Forelimb muscle (tissue), 1 donor: ENCODE measurements around the gene SQOR. TPM values are rescaled to one million over a fixed set of nuclear protein-coding genes. Genes with fewer than 3 reads are reported as not detected.

ENCODE experiments used
- DNase-seq: peaks from one replicate; pipeline ENCODE4 v3.0.0-alpha.2; 2013; ENCODE audit warnings: low read depth
- polyA plus RNA-seq: library from polyadenylated mRNA; unstranded; fragments of 120-200 nt; gene quantifications from one replicate; pipeline ENCODE4 v1.2.1, GENCODE V29; 2013; ENCODE audit not compliant: insufficient read length

SQOR gene
- polyA plus RNA-seq, 1 donor, result 2.3 TPM

DNA sequence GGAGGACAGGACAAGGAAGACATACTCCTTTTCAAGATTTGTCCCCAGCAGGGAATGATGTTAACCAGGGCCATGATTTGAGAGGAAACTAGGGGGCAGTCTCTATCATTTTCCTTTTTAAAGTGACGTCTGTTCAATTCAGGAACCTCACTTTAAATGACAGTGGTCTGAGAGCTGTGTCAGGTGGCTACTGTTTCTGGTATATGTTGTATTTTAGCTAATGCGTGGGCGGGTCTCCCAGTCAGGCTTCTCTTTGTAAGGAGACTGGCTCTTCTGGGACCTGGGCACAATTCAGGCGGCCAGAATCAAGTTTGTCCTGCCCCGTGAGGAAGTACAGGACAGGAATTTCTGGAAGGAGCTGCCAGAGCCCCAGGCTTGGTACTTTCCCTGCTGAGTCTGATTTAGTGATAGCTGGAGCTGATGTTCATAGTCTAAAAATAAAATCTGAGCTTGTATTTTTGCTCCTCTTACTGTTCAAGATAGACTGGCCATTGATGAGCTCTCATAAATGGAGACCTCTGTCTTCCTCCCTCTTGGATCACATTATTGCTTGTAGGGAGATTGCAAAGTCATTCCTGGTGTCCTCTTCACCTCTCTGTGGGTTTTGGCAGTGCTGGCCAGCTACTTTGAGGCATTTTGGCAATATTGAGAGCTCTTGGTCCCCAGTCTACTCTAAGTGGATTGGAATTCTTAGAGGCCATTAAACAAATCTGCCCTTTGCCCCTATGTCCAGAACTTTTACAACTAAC lies 25.6 kb downstream of the SQOR start:
- DNase-seq, result no peak

DNA sequence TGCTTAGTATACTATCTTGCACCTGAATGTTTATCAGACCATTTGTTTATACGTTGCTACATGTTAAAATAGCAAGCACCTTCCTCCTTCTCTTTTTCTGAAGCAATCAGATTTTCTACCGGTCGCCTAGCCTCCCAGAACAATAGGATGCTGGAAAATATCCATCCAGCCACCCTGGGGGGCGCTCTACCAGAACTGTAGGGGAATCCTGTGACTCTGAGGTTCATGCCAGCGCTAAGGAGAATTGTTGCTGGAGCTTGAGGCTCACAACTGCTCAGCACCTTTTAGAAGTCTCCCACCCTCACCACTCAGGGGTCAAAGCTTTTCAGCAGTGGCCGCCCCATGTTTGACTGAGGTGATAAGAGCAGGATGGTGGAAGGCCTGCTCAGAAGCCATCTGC lies 27.5 kb downstream of the SQOR start:
- DNase-seq, result no peak

DNA sequence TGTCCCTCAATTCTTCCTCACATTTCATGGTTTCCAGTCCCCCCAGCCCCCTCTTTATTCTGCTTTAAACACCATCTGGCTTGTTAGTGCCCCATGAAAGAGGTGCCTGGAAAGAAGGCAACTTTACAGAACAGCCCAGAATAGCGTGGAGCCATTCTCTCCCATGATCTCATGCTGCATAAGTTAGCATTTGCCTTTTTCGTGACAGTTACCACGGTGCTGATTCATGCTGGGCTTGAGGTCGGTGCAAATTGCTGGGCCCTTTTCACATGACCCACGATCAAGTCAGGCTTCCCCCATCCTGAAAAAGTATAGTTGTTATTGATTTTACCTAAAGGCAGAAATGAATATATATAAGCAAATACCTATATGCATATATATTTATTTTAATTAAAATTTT lies 29.6 kb downstream of the SQOR start:
- DNase-seq, result no peak

DNA sequence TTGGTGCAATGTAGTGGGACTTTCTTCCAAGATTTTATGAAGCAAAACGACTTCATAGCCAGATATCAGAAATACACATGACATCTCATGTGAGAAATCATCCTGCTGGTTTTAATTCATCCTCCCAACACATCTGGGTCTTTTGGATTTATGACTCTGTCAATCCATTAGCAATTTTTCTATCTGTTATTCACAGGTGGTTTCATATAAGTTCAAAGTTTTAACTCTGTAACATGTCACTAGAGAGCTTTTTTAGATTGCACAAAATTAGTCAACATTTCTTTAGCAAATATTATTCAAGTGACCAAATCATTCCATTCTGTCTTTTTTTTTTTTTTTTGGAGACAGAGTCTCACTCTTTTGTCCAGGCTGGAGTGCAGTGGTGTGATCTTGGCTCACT lies 30.4 kb downstream of the SQOR start:
- no peak for DNase-seq

DNA sequence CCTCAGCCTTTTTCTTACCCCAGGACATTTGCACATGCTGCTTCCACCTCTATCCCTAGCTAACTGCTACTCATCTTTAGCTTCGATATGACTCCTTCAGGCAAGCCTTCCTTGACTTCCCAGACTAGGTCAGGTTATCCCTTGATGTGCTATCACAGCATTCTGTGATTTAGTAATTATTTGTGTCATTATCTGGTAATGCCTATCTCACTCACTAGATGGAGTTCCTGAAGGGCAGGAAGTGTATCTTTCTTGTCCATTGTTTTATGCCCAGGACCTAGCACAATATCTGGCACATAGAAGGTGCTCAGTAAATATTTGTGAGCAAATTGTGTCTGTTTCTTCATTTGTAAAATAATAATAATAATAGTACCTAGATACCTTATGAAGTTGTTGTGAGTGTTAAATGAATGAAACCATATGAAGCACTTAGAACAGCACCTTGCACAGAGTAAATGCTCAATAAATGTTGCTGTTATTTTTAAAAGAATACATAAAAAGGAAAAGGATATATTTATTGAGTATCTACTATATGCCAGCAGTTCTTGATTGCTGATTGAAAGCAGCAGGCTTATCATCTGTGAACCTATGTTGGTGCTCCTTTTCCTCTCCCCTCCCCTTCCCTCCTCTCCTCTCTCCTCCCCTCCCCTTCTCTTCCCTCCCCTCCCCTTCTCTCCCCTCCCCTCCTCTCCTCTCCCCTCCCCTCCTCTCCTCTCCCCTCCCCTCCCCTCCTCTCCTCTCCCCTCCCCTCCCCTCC lies 31.5 kb downstream of the SQOR start:
- no peak for DNase-seq

DNA sequence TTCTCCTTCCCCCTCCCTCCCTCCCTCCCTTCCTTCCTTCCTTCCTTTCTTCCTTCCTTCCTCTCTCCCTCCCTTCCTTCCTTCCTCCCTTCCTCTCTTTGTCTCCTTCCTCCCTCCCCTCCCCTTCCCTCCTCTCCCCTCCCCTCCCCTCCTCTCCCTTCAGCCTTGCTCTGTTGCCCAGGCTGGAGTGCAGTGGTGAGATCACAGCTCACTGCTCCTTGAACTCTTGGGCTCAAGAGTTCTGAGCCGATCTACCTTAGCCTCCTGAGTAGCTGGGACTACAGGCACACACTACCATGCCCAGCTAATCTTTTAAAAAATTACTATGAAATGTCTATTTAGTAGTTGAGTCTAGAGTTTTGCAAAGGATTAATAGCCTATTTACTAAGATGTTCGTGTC lies 32.2 kb downstream of the SQOR start:
- DNase-seq, result no peak

DNA sequence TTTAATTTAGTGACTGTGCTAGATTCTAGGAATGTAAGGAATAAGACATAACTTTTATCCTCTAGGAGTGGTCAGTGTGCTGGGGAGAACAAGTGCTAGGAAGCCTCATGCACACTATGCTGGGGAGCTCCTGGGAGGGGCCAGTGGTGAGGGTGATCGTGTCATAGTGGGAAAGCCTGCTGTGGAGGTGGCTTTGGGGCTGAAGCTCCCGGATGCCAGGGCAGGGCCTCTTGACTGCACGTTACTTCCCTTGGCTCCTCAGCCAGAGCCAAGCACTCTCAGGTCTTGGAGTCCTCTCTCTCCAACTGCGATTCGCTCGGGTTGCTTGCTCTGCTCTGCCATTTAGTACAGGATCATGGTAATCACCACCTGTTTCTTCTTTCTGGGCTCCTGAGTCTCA lies 33.6 kb downstream of the SQOR start:
- DNase-seq, result no peak

DNA sequence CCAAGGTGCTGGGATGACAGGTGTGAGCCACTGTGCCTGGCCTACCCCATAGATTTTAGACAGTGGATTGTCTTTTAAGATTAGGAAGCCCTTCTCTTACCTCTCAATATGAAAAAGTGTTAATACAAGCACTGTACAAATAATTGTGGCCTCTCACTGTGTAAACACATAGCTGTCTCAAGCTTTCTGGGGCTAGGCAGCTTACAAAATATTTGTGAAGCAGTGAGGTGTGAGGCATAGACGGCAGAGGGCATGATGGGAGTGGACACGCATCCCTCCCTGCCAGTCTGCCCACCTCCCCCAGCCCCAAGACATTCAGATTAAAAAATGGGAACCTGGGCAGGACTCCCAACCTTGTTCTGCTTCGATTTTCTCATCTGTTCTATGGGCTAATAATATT lies 34.6 kb downstream of the SQOR start:
- DNase-seq, result no peak

DNA sequence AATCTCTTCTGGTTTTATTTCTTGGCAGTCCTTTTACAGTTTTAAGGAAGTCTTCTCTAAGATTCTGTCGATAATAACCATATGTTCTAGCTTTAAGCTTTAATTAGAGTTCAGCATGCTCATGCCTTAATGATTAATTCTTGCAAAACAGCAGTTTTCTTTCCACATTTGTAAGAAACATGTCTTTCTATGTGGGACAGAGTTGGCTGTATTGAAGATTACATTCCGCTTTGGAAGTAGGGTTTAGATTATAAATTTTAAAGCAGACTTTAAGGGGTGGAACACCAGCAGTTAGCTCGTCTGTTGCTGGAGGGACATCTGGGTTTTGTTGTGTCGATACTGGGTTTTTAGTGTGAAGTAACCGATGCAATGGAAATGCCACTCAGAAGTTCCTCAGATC lies 35.3 kb downstream of the SQOR start:
- no peak for DNase-seq

DNA sequence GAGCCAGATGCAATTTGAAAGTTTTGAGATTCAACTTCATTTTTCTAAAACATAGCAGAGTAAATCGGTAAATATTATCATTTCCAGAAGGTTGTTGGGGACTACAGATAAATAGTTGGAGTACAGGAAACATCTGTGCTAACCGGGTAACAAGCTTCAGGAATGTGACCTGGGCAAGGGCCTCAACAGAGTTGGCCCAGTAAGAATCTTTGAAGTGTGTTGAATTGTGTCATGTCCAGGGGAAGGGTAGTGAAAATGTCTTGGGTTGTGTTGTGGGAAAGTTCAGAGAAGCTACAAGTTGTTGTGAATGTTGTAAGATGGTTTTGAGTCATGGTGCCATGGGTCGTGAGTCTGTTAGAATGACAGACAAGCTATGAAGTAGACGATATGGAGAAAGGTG lies 35.7 kb downstream of the SQOR start:
- no peak for DNase-seq

DNA sequence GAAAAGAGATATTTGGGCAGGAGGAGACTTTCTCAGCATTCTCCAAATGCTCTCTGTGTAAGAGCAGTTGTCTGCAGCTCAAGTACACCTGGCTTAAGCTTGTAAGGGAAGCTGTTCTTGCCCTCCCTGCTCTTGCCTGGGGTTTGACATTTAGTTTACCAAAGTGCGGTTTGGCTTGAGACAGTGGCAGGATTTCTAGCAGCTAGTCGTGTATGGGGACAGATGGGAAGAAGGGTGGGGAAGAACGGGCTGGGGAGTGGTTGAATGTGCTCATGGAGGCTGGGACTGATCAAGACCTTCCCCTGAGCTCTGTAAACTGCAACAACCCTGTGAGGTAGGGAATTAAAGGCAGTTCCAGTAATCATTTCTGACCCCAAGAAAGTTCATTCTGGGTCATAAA lies 39.8 kb downstream of the SQOR start:
- DNase-seq, result no peak

DNA sequence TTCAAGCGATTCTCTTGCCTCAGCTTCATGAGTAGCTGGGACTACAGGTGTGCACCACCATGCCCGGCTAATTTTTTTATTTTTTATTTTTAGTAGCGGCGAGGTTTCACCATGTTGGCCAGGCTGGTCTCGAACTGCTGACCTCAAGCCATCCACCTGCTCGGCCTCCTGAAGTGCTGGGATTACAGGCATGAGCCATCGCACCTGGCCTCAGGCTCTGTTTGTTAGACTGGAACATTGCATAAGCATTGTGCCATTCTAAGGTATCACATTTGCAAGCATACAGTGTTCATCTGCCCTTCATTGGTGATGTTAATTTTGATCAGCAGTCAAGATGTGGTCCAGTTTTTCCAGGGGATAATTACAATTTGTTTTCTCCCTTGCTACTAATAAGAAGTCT lies 43.0 kb downstream of the SQOR start:
- DNase-seq, result no peak

DNA sequence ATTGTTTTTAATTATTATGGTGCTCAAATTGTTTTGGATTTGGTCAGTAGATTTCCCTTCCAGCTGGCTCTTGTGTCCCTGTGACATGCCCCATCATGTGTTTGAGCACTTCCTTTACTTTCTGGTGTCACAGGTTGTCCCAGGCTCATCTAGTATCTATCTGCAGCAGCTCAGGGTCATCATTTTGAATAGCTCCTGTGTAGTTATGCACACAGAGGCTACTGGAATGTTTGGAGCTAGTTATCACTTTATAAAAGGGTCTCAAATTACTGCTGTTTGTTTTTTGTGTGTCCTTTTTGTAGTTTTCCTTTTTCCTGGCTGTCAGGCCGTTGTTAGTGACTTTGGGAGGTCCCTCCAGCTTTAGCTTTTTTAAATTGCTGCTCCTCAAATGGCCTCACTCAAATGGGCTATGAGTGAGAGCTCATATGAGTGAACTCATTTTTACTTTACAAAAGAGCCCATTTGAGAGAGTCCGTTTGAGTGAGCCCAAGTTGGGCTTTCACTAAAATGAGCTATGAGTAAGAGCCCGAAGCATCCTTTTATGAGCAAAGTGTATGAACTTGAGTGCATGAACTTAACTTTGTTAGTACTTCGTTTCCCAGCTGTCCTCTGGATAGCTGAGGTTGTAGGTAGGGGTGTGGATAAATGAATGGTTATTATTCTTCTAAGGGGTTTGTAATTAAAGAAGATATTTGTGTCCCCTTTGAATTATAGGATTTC lies 43.8 kb downstream of the SQOR start:
- no peak for DNase-seq

DNA sequence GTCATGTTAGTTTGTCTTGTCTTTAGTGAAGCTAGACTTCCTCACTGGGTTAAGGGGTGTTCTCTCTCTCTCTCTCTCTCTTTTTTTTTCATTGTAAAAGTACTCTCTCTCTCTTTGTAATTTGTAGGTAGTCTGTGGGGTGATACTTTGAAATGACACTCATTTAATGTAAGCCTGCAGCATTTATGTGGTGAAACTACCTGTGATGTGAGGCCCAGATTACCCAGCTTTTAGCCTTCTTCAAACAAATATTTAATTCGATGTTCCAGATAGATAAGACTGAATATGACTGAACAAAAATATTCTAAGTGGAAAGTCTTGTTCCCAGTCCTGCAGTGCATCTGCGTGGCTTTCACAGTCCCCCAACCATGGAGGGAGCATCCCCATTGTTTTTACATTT lies 49.7 kb downstream of the SQOR start:
- no peak for DNase-seq

DNA sequence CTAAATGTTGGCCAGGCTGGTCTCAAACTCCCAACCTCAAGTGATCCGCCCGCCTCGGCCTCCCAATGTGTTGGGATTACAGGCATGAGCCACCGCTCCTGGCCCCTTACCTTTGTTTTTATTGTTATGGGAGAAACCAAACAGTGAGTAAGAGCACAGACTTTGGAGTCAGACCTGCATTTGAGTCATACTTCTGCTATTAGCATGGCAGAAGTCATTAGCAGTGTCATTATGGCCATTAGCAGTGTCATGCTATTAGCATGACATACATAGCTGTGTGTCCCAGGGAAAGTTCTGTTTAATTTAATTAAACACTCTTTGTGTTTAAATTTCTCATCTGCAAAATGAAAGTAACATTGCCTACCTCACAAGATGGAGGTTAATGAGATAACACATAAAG lies 54.8 kb downstream of the SQOR start:
- no peak for DNase-seq

DNA sequence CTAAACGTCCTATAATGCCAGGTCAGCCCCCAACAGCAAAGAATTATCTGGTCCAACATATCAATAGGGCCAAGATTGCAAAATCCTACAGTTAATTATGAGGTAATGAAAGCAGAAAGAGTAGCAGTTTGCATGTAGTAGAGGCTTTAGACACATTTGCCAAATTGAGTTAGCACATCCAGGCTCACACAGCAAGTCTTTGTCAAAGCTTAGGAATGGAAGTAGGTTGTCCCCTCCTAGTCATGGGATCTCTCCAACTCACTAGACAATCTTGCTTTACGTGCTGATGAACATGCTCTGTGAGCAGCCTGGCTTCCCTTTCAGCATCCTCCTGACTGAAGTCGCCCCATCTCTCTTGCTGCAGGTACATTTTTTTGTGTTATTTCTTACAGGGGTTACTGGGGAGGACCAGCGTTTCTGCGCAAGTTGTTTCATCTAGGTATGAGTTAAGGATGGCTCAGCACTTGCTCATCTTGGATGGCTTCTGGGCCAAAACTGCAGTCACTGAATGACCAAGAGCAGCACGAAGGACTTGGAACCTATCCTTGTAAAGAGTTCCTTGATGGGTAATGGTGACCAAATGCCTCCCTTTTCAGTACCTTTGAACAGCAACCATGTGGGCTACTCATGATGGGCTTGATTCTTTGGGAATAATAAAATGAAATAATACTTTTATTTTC lies 55.9 kb downstream of the SQOR start:
- no peak for DNase-seq

DNA sequence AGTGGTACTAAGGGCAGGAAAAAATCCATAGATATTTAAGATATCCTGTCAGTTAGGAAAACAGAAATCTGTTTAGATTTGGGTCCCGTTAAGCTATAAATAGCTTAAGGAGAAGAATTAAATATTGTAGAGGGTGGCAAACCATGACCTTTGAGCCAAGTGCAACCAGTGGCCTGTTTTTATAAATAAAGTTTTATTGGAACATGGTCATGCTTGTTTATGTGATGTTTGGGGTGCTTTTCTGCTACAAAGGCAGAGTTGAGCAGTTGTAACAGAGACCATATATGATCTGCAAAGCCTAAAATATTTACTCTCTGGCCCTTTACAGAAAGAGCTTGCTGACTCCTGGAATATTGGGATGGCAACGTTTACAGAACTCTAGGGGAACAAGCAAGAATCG lies 66.3 kb downstream of the SQOR start:
- DNase-seq, result no peak

DNA sequence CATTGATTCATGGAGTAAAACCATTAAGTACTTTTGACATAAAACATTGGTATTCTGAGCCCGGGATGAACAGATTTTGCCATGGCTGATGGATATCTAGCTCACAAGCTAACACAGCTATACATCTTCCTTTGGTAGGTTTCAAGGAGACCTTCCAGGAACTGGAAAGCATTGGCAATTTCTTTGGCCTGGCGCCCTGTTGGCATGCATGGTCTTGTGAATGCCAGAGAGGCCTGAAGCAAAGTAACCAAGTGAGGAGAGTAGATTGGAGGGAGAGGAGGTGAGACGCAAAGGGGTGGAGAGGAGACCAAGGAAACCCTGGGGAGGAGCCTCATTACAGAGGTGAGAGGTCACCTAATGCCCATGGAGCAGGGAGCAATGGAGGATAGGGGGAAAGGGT lies 67.2 kb downstream of the SQOR start:
- DNase-seq, result no peak

DNA sequence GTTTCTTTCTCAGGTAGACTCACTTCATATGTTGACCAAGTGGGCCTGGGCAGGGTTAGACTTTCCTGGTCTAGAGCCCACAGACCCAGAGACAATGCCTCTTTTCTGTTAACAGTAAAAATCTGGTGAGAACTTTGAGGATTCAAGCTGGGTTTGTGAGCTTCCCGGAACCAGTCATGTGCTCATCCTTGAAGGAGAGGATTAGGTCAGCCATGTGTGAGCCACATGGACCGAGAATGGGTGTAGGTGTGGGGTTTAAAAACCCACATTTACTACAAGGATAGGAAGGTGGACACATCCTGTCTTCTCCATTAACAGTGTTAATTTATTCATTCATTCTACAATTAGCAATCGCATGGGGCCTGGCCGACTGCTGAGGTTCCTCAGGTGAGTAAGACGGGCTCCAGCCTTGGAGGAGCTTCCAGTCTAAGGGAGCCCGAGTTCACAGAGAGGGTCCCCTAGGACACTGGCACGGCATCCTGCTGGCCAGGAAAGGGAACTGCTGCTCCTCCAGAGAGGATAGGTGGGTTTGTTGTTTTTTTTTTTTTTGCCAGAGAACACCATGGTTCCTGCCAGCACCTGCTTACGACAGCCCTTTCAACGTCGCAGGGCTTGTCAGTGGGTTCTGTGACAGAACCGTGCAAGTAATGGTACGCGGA lies 69.0 kb downstream of the SQOR start:
- no peak for DNase-seq

DNA sequence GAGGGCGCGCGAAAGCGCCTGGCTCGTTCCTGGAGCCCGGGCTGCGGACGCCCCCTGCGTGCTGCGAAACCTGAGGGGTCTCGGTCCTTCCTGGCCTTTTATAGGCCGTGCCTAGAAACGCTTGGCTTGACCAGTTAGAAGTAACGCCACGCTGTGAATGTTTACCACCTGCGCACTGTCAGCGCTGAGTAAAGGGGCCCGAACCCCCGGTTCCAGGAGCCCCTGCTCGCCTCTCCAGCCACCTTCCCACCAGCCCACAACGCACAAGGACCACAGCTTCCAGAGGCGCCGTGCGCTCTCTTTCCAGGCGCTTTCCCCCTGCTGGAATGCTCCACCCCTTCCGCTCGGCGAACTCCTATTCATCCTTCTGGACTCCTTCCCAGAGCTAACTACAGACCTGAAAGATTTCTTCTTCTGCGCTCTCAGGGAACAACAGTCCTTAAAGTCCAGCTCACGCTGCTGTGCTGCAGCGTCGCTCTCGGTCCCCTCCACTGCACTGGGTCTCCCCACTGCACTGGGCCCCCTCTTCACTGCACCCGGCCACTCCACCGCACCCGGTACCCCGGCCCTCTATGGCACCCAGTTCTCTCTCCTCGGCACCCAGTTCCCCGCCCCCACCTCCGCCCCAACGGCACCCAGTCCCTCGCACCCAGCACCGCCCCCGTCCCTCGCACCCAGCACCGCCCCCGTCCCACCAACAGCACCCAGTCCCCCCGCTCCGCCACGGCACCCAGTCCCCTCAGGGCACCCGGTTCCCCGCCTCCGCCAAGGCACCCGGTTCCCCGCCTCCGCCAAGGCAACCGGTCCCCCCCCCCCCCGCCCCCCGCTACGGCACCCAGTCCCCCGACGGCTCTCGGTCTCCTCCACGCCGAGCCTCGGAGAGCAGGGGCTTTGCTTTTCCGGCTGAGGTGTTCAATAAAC lies 69.8 kb downstream of the SQOR start:
- DNase-seq, result no peak
